ENCODE data around the gene SRC. TPM values are rescaled to one million over a fixed set of nuclear protein-coding genes. Genes with fewer than 3 reads are reported as not detected.

SRC gene
- total and polyA plus RNA-seq, 8 donors, result 21.3 to 78.4 (median 36.8) TPM

- Histone ChIP-seq H3K36me3 (no peaks in the 10 kb centered on the region), H3K4me3 (no peak overlapping the region), H3K27me3 (no peaks in the 10 kb centered on the region), H3K9me3 (no peaks in the 10 kb centered on the region), H3K4me1 (no peaks in the 10 kb centered on the region), H3K27ac (no peak overlapping the region)
- ATAC-seq (no peak), FAIRE-seq (no peak), DNase-seq (no peak)
- 88 to 90% methylated on average over 6 of the region's 6 CpGs for WGBS, 2 donors
- no peak for TF ChIP-seq CTCF (IDR thresholded peaks at IDR 0.05)
- intact Hi-C loops (cut with DNase I), result no loop called here
Measured at GRCh38 chr20:37317316-37317715, 28.6 kb upstream of the SRC start.

- Histone ChIP-seq H3K36me3 (no peaks in the 10 kb centered on the region), H3K27me3 (no peaks in the 10 kb centered on the region), H3K27ac (no peak overlapping the region), H3K9me3 (no peaks in the 10 kb centered on the region), H3K4me1 (no peaks in the 10 kb centered on the region), H3K4me3 (no peak overlapping the region)
- intact Hi-C loops (cut with DNase I), result no loop called here
- FAIRE-seq (no peak), ATAC-seq (no peak), DNase-seq (no peak)
- 86 to 88% methylated on average over 9 of the region's 9 CpGs for whole genome bisulfite sequencing, 2 donors
- TF ChIP-seq CTCF (IDR thresholded peaks at IDR 0.05), result no peak
Measured at GRCh38 chr20:37317994-37318640, 27.8 kb upstream of the SRC start.

- TF ChIP-seq CTCF (IDR thresholded peaks at IDR 0.05), result no peak
- no peak for FAIRE-seq
- no peak for DNase-seq
- no peak for ATAC-seq
- intact Hi-C loops (cut with DNase I), result no loop called here
- Histone ChIP-seq H3K36me3 (no peaks in the 10 kb centered on the region), H3K27me3 (no peaks in the 10 kb centered on the region), H3K9me3 (no peaks in the 10 kb centered on the region), H3K4me3 (no peak overlapping the region), H3K4me1 (no peaks in the 10 kb centered on the region), H3K27ac (no peak overlapping the region)
- 75 to 76% methylated on average over 8 of the region's 8 CpGs for WGBS, 2 donors
Measured at GRCh38 chr20:37319151-37319671, 26.7 kb upstream of the SRC start.

GRCh38 chr20:37323985-37324384 is 22.0 kb upstream of the SRC start:
- DNase-seq (no peak), ATAC-seq (no peak), FAIRE-seq (no peak)
- H3K4me1 ChIP-seq, result no peaks in the 10 kb centered on the region
- intact Hi-C loops (cut with DNase I), result no loop called here
- no peak overlapping the region for H3K4me3 ChIP-seq
- 67 to 77% methylated on average over 2 of the region's 2 CpGs for WGBS, 2 donors
- no peaks in the 10 kb centered on the region for H3K27me3 ChIP-seq
- H3K36me3 ChIP-seq, result no peaks in the 10 kb centered on the region
- H3K9me3 ChIP-seq, result no peaks in the 10 kb centered on the region
- no peak for TF ChIP-seq CTCF (IDR thresholded peaks at IDR 0.05)
- no peak overlapping the region for H3K27ac ChIP-seq

GRCh38 chr20:37325206-37325605 is 20.7 kb upstream of the SRC start:
- FAIRE-seq (no peak), DNase-seq (no peak), ATAC-seq (no peak)
- TF ChIP-seq CTCF (IDR thresholded peaks at IDR 0.05), result no peak
- Histone ChIP-seq H3K27ac (no peak overlapping the region), H3K4me3 (no peak overlapping the region), H3K36me3 (no peaks in the 10 kb centered on the region), H3K4me1 (no peaks in the 10 kb centered on the region), H3K9me3 (no peaks in the 10 kb centered on the region), H3K27me3 (no peaks in the 10 kb centered on the region)
- 88 to 95% methylated on average over 5 to 7 of the region's 7 CpGs for WGBS, 2 donors
- intact Hi-C loops (cut with DNase I), result no loop called here

Measured in pancreas (tissue), 10 donors.